Measurements from ENCODE around the gene PRR14L.
"Not testable (repeated sequence)": the region's sequence is repeated elsewhere in the genome, so short reads cannot be mapped to it uniquely, and the experiment has no call there.

Gene PRR14L

DNA sequence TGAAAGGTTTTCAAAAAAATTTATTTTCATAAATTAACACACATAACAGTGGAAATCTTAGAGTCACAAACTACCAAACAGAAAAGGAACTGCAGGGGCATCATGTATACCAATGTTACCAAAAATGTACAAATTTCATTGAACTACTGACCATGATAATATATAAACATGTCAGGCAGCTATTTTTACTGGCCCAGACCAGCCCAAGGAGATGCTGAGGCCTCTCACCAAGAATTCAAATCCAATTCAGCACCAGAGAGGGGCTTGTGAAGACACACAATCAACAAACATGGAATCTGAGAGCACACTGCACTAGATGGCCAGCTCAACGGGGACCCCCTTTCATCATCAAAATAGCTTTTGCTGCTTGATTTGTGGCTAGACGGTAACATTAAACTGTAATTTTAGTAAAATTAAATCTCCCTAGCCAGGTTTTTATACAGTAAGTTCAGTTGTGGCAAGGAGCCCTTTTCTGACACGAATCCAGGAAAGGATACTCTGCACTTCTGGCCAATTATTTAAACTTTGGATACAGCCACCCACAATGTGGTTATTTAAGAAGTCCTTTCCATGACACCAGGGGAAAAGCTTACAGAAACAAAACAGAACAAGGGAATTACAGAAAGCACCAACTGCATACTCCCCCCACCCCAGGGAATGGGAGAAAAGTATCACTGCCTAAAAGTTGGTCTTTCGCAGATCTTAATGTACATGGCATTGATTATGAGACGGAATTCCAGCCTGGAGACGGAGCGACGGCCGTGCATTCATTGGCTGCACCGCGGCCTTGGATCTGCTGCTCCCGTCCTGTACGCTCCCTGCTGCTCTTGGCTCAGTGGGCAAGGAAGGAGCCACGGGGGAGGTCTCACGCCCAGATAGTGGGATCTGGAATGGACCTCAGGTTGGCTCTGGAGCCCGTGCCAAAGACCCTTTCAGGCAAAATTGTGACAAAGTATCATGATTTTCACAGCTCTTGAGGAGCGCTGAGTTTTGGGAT lies 68.3 kb downstream of the PRR14L start:
- no peak for FAIRE-seq

DNA sequence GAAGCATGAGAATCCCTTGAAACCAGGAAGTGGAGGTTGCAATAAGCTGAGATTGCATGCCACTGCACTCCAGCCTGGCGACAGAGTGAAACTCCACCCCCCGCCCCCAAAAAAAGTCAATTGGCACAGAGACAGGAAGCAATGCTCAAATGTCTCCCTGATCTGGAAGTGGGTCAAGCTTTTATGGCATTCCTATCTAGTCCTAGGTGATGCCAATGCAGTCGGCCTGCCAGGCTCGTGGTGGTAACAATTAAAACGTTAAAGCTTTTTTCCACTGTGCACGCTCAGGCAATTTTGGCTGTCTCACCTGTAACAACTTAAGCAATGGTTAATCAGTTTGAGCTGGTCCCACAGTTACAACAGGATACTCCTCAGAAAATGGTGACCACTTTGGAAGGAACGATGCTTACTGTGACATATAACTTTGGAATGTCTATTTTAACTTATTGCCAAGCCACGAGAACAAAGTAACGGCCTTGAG lies 69.0 kb downstream of the PRR14L start:
- FAIRE-seq, result no peak

DNA sequence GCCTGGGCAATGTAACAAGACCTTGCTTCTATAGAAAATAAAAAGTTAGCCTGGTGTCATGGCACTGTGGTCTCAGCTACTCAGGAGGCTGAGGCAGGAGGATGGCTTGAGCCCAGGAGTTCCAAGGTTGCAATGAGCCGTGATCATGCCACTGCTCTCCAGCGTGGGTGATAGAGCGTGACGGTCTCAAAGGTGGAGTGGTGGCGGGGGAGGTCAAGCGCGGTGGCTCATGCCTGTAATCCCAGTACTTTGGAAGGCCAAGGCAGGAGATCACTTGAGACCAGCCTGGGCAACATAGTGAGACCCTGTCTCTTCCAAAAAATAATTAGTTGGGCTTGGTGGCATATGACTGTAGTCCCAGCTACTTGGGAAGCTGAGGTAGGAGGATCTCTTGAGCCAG lies 71.2 kb downstream of the PRR14L start:
- FAIRE-seq, result no peak

DNA sequence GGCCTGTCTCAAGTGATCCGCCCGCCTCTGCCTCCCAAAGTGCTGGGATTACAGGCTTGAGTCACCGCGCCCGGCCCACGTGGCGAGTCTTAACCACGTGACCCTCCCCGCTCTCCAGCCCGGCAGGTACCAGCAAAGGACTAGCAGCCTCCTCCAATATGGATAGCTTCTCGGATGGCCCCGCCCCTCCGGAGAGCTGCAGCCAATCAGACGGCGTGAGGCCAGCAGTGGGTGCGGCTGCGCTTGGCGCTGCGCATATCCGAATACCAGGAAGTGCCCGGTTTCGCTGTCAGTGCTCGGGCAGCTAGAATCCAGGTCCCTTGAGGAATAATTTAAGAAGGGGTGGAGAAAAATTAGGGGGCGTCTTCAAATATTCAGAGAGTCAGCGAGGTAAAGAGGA lies 73.2 kb downstream of the PRR14L start:
- no peak for FAIRE-seq

DNA sequence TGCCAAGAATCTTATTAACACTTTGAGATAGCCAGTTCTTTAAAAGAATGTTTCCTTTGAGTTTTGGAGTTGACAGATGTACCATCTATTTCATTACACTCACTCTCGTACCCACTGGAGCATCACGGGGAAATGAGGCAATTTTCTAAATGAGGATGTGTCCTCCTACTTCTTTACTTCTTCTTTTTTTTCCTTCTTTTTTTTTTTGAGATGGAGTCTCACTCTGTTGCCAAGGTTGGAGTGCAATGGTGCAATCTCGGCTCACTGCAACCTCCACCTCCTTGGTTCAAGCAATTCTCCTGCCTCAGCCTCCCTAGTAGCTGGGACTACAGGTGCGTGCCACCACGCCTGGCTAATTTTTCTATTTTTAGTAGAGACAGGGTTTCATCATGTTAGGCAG lies 75.7 kb downstream of the PRR14L start:
- FAIRE-seq, result not testable (repeated sequence)

DNA sequence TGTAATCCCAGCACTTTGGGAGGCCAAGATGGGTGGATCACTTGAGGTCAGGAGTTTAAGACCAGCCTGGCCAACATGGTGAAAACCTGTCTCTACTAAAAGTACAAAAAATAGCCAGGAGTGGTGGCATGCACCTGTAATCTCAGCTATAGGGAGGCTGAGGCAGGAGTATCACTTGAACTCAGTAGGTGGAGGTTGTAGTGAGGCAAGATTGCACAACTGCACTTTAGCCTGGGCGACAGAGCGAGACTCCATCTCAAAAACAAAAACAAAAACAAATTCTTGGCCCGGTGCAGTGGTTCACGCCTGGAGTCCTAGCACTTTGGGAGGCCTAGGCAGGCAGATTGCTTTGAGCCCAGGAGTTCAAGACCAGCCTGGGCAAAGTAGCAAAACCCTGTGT lies 81.1 kb downstream of the PRR14L start:
- FAIRE-seq, result not testable (repeated sequence)

DNA sequence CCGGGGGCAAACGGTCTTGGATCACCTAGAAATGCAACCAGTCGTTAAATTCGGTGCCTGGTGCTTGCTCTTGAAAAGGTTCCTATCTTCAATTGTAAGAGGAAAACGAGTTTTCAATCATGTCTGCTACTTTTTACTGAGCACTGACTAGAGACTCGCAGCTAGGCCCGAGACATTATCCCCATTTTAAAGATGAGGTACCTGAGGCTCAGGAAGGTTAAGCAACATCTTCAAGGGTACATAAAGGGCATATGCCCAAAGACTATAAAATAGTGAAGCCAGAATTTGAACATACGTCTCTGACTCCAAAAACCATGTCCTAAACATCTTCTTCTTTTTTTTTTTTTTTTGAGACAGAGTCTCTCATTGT lies 87.3 kb downstream of the PRR14L start:
- FAIRE-seq, result no peak

DNA sequence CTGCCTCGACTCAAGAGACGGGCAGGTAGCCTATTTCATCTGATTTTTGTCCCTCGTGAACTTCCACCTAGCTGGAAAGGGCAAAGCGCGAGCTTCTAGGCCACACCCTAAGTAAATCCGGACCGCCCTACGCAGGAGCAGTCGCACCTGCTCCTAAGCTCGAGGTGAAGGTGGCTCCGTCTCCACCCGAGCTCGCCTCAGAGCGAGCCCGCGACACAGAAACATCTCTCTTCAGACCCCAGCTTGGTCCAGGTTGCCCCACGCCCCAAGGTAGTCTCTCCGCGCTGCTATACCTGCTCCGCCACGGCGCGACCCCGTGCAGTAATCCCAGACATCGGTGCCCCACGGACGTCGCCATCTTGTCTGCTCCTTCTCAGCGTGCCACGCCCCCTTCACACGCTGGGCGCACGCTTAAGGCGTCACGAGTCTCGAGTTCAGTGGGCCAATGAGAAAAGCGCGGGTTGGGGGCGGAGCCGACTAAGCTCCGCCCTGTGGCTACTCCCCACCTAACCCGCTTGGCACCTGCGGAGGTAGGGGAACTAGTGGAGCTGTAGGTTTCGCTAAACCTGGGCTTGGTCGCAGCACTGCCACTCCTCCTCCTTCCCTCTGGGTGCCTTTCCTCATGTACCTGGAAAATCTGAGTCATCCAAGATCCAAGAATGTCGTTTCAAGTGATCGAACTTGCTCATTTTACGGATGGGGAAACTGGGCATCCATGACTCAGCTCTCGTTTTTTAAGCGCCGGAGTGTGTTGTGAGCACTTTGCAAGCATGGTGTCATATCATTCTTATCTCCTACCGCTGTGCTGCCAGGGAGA lies 87.9 kb downstream of the PRR14L start, which contains the start of gene PISD:
TSS of gene PISD (minus strand) at position 365 of the 817 bp plus-strand sequence. CDS start at position 358, 7 bp downstream.
- FAIRE-seq, result no peak

DNA sequence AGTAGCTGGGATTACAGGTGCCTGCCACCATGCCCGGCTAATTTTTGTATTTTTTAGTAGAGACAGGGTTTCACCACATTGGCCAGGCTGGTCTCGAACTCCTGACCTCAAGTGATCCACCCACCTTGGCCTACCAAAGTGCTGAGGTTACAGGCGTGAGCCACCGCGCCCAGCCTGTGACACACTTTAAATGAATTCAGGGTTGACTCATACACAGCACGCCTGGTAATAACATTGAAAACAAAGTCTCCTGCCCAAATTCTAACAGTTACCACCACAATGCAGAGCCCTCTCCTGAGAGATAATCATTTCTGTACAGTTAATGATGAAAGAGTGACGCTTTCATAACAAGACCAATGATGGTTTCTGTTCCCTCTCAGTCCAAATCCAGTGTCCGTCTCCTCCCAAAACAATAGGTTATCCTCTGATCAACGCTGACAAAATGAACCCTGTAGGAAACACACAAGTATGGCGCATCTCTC lies 89.0 kb downstream of the PRR14L start:
- FAIRE-seq, result not testable (repeated sequence)

DNA sequence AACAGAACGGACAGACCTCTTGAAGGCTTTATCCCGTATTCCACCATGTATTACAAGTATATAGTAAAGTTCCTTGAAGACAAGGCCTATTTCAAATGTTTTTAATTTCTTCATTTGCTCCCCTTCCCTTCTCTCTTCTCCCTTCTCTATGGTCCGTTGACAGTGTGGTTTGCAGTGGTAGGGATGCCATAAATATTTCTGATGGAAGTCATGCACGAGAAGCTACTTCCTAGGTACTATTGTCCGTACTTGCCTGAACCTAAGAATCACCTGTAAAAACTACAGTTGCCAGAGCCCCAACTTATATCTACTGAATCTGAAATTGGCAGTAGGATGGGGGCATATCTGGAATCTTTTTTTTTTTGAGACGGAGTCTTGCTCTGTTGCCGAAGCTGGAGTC lies 90.7 kb downstream of the PRR14L start:
- FAIRE-seq, result no peak

DNA sequence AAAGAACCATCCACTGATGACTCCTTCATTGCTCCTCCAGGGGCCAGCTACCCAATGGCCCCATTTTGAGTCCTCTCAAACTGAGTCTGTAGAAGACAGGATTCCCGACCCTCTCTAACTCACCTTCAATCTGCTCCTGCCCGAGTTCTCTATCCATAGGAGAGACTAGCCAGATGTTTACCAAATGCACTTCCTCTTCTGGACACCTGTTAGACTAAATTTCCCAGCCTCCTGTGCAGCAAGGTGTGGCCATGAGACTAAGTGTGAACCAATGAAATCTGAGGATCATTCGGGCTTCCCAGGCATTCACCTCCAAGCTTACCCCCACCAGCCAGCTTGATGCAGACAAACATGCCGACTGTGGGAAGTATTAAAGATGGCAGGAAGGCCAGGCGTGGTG lies 95.5 kb downstream of the PRR14L start:
- no peak for FAIRE-seq

DNA sequence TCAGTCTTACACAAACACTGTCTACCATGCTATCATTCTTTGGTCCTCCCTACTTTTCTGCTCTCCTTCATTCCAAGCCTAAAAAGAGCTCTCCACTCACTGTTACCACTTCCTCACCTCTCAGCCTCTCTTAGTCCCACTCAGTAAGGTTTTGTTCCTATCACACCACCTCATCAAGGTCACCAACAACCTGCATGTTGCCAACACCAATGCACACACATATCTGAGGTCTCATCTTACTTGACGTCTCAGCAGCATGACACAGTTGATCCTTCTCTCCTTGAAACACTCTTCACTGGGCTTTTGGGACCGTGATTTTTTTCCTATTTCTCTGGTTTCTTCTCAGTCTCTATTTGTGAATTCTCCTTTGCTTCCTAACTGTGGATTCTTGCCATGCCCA lies 96.0 kb downstream of the PRR14L start:
- FAIRE-seq, result no peak

DNA sequence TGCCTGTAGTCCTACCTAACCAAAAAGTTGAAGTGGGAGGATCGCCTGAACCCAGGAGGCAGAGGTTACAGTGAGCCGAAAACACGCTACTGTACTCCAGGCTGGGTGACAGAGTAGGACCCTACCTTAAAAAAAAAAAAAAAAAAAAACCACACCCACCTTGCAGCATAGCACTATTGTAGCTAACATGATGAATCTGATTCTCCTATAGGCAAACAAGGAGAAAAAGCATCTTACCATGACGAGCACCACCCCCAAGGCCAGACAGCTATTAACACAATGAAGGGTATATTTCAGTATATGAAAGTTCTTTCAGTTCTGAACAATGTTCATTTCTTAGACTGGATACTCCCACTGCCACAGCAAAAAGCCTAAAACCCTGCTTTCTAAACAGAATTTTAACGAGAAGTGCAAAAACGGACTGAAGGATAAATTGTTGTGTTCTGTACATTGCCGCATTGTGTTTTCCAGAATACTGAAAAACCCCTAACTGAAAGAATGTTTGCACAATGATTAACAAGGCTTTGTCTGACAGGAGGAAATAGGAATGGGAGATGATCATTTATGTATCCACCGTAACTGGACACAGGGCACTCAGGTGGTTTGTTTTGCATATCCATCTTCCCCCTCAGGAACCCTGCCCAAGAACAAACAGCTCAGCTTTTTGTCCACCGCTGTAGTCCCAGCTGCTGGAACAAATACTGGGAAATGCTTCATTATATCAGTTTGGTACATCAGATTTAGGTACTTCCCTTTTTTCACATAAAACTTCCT lies 96.8 kb downstream of the PRR14L start:
- no peak for FAIRE-seq

DNA sequence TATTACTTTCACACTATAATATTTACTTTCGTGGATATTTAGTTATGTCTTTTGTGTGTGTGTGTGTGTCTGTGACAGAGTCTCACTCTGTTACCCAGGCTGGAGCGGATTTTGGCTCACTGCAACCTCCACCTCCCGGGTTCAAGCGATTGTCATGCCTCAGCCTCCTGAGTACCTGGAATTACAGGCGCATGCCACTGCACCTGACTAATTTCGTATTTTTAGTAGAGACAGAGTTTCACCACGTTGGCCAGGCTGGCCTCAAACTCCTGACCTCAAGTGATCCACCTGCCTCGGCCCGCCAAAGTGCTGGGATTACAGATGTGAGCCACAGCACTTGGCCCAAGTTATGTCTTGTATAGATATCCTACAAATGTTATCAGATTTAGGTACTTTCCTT lies 97.8 kb downstream of the PRR14L start:
- FAIRE-seq, result no peak

DNA sequence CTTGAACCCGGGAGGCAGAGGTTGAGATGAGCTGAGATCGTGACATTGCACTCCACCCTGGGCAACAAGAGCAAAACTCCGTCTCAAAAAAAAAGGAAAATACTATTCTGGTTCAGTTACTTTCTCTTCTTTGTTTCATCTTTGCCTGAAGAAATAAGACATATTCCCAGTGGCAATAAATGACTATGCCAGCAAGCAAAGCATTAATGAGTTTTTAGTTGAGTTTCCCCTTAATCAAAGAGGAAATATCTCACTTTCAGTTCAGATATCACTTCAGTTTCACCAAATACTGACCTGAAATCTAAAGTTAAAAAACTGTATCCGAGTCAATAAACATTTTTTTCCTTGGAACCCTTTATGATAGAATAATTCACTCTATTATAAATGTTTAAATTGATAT lies 98.3 kb downstream of the PRR14L start:
- no peak for FAIRE-seq

DNA sequence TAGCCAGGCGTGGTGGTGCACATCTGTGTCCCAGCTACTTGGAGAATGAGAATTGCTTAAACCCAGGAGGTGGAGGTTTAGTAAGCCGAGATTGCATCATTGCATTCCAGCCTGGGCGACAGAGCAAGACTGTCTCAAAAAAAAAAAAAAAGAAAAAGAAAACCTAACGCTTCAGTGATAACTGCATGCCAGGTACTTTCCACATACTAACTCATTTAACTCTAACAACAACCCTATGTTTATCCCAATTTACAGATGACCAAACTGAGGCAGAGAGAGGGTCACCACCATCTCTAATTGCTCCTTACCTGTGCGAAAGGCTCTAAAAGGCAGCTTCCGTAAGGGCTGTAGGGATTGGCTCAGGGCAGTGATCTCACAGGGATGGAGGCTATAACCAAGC lies 99.5 kb downstream of the PRR14L start:
- FAIRE-seq, result no peak

DNA sequence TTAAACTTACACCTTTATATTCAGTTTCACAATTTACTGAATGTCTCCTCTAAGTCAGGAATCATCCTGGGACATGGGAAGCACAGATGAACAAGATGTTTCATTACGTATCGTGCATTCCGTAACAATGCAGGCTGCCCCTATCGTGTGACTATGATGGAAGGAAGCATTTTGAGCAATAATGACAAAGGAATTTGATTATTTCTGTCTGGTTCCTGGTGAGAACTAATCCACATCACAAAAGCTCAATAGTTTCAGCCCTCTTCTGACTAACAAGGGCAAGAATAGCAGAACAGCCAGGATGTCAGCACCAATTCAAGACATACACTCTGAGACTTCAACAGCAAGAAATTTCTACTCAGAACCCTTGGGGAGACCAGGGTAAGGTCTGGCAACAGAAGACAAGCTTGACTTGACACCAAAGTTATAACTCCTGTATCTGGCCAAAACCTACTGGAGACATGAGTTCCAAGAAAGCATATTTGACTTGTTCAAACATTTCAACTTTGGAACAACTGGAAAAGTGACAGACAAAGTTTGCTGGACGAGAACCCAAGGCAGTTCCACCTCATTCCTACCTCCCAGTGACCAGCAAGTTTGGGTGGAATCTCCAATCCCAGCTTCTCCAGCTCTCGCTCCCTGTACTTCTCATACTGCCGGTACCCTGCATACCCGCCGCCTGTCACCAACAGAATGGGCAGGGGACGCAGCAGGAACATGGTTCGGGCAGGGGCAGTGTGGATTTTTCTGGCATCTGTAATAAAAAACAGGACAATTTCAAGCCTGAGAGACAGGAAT lies 102.2 kb downstream of the PRR14L start:
- no peak for FAIRE-seq

DNA sequence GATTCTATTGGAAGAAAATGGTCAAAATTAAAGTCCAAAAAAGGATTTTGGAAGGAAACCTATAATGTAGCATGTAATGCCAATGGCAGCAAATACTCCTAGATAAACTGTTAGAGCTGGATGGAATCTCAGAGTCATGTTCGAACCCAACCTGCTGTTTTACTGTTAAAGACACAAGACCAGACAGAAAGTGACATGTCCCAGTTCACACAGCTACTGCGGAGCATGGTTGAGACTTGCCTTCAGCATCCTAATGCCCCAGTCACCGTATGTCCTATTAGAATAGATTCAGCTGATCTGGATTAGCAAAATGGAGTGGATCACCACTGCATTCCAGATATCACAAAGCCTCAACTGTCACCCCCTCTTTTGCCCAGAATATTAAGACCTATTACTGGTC lies 102.9 kb downstream of the PRR14L start:
- no peak for FAIRE-seq

DNA sequence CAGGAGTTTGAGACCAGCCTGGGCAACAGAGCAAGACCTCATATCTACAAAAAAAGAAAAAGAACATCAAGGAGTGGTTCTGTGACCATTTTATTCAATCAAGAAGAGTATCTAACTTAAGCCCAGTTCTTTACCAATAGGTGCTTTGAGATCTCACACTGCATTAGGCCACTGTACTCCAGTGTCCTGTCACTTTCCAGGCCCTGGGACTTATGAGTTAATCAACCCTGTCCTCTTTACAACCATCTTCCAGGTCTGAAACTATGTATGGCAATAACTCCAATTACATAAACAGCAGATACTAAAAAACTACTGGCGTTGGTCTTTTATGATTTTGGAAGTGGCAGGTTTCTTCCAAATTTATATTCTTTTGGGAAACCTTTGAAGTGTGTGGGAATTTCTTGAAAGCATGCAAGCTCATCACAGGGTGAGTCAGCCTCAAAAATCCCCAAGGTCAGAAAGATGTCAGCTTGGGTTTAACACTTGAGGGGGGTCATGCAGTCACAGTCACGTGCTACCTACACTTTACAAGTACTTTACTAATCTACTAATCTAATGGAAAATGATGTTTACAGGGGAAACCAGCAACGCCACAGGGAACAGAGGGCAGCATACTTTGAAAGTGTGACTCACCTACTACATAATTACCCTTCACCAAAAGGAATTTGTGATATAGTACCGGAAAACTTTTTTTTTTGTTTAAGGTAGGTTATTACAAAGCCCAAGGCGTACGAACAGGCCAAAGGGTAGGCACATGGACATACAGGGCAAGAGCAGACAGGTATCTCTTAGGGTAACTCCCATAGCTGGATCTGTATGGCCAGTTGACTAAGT lies 103.5 kb downstream of the PRR14L start:
- no peak for FAIRE-seq

DNA sequence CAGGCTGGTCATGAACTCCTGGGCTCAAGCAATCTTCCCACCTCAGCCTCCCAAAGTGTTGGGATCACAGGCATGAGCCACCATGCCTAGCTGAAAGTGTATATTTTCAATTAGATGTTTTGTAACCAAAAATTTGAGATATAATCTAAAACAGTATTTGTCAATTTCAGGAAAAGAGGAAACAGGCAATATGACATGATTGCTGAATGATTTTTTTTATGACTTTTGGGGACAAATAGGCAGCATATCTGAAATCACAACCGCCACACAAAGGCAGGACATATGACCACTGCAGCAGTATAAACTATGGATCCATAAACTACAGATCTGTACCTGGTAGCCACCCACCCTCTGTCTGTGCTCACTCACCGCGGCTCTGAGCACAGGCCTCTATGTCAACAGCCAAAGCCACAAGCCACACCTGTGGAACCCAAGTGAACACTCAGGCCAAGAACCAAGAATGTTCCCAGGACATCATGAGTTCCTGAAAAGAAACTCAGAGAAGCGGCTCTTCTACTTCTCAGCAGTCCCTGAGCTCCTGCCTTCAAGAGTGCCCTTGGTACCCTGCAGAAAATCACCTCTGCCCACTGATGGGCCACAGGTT lies 110.4 kb downstream of the PRR14L start:
- no peak for FAIRE-seq

All from colon (tissue), 2 donors.